Measurements from ENCODE around the gene FLAD1.

FLAD1 gene

GRCh38 chr1:154952664-154953063 is 30.5 kb upstream of the FLAD1 start:
- no peak for FAIRE-seq

DNA sequence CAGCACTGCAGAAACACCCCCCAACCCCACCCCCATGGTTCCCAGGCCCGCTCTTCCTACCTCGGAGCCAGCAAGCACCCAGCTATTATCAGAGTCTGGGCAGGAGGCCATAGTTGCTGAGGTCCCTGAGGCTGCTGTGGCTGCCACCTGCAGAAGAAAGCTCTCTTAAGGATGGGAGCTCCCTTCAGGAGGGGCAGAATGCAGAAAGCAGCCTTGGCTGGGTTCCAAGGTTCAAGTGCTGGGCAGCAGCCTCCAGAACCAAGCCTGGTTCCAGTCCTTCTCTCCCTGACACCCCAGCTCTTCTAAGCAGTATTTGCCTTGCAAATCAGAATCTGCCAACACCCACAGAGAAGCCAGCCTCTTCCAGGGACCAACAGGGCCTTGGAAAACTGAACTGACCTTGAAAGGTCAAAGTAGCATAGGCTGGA is 29.5 kb upstream of the FLAD1 start:
- FAIRE-seq: no peak

GRCh38 chr1:154954541-154954940 is 28.6 kb upstream of the FLAD1 start:
- no peak for FAIRE-seq

- FAIRE-seq: no peak
Measured at GRCh38 chr1:154955039-154955717, 28.0 kb upstream of the FLAD1 start.

DNA sequence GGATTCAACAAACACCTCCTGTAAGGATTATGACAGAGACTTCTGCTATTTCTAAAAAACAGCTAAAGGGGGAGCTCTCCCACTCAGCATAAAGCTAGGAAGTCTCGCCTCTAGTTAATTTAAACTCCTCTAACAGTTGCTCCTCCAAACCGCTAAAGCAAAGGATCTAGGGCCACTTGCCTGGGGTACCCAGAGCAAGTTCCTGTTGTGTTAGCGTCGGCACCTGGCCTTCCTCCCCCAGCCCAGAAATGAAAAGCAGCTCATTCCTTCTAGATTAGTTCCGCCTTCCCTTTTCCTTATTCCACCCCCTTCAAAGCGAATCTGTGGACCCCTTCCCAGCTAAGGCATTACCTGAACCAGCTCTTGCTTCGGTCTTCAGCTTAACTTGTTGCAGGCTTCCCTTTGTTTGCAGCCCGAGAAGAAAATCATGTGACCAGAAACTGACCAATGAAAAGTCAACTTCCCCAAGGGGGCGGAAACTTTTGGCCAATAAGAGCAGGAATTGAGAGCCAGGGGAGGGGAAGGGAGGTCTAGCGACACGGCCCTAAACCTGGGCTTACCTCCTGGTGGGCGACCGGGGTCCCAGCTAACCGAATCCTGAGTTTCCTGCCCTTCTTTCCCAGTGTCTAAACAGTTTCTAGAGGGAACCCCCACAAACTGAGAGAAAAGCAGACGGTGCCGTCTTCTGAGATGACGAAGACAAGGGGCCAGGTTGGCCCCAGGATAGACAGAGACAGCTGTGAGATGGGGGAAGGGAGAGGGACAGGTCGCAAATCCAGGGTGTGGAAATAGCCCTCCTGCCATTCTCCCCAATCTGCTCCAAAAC is 27.2 kb upstream of the FLAD1 start, which contains the start of gene PBXIP1:
PBXIP1 (minus strand) TSS at position 382 of the 826 bp plus-strand sequence. CDS start 2,378 bp downstream, outside the sequence.
- FAIRE-seq: peak; percentile 28

GRCh38 chr1:154956544-154956941 is 26.6 kb upstream of the FLAD1 start:
- FAIRE-seq: no peak

- no peak for FAIRE-seq
Measured at GRCh38 chr1:154957091-154957657, 26.0 kb upstream of the FLAD1 start.

GRCh38 chr1:154958036-154958435 is 25.1 kb upstream of the FLAD1 start:
- no peak for FAIRE-seq

GRCh38 chr1:154958681-154959425 is 24.3 kb upstream of the FLAD1 start:
- FAIRE-seq: no peak

- FAIRE-seq: no peak
Measured at GRCh38 chr1:154959426-154959780, 23.7 kb upstream of the FLAD1 start.

DNA sequence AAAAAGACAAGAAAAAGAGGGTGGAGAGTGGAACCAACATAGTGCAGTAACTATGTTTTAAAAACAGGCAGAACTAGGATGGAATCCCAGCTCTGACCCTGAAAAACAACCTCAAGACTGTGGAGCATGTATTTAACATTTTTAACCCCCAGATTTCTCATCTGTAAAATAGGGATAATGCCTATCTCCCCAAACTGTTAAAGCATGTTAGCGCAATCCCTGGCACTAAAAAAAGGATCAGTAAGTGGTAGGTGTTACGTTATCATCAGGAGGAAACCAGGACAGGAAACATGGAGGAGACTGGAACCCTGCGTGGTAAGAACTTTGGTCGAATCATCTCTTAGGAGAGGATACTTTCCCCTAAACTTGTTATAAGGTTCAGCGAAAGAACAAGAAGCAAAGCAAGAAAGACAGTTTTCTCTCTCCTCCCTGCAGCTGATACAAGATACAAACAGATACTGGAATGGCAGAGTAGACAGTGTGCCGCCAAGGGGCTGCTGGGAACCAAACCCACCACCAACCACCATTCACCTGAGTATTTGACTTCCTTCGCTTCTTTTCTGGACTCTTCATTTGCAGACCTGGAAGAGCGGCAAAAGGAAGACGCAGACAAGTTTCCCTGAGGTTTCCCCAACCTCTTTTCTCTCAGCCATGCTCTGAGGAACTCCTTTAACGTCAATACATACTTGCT is 22.6 kb upstream of the FLAD1 start:
- no peak for FAIRE-seq

DNA sequence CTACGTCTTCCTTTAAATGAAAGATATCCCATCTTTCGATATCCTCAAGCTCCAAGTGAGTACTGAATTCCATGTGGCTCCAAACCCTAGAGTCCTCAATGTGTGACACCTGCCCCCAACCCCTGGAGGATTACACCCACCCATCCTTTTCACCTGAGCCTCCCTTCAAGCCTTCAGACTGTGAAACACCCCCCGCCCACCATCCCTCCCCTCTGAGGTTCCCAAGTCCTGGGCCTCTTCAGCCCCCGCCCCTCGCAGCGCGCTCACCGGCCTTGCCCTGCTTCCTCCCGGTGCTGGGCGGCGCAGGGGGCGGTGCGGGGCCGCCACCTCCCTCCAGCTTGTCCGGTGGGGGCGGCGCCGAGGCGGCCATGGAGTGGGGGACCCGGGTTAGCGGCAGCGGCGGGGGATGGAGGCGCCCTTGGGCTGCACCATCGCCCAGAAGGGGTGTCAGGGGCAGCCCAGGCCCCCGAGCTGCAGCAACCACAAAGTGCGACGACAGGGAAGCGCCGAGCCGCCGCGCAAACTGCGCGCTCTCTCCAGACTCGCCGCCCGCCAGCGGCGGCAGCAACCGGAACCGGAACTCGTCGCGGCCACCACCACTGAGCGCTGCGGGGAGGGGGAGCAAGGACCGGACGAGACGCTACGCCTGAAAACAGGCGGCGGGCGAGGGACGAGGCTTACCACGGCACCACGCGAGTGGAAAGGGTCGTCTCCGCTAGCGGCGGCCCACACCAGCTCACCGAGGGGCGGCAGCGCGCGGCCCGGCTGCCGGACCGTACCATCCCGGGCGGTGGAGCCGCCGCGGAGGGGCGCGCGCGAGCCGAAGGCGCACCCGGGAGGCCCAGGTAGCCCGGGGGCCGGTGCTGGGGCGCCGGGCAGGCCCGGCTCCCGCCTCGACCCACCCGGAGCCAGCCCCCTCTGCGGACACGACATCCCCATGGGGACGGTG is 21.7 kb upstream of the FLAD1 start, which contains the start of gene PYGO2:
PYGO2 (minus strand) TSS at position 576 of the 949 bp plus-strand sequence; CDS start at position 370, 206 bp downstream.
- FAIRE-seq: no peak

DNA sequence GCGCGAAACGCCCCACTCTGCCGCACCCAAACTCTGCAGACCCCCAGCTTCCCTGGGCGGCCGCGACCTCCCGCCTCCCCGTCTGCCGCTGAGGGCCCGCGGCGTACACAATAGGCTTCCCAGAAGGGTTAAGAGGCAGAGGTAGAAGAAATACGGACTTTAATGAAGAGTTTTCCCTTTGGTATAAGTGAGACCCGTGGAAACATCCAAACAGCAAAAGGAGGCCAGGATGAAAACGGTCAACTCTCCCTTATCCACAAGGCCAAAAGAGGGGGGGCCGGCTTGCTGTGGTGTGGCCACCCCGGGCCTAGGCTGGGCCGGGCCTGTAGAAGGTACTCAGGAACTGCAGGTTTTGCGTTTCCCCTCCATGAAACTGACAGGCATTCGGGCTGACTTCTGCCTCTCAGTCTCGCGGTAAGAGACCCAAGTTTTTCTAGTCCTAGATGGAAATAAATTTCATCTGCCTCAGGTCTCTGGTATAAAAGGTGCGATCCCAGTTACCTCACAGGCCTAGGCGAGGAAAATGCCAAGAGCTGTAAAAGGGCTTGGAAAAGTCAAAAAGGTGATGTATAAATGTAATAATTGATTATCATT is 20.9 kb upstream of the FLAD1 start:
- FAIRE-seq: no peak

GRCh38 chr1:154962795-154963330 is 20.3 kb upstream of the FLAD1 start:
- FAIRE-seq: no peak

GRCh38 chr1:154963643-154964042 is 19.5 kb upstream of the FLAD1 start:
- no peak for FAIRE-seq

DNA sequence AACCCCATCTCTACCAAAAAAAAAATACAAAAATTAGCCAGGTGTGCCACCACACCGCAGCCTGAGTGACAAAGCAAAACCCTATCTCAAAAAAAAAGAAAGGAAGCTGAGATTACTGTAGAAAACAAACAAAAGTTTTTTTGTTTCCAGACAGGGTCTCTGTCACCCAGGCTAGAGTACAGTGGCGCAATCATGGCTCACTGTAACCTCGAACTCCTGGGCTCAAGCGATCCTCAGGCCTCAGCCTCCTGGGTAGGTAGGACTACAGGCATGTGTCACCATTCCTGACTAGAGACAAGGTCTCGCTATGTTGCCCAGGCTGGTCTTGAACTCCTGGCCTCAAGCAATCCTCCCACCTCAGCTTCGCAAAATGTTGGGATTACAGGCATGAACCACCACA is 18.8 kb upstream of the FLAD1 start:
- no peak for FAIRE-seq

DNA sequence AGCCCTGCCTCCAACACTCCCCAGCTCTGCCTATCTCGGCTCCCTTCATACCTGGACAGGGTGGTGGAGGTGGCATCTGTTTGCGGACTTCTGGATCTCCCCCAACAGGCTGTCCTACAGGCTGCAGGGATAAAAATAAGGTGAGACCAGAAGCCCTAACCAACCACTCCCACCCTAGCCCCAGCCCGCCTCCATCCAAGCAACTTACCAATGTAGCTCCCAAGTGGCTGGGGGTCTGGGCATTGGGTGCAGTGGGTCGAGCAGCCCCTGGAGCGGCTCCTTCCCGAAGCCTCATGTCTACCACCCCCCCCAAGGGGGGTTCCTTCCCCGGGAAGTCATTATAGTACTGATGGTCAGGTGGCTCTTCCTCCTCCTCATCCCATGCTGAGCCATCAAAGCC is 17.0 kb upstream of the FLAD1 start:
- no peak for FAIRE-seq

GRCh38 chr1:154967331-154967950 is 15.7 kb upstream of the FLAD1 start:
- FAIRE-seq: no peak

- FAIRE-seq: no peak
Measured at GRCh38 chr1:154968731-154969130, 14.4 kb upstream of the FLAD1 start.

GRCh38 chr1:154969246-154969645 is 13.9 kb upstream of the FLAD1 start:
- FAIRE-seq: no peak
